Measurements from ENCODE around the gene CC2D1A.

- TF ChIP-seq CTCF (IDR thresholded peaks at IDR 0.05; ENCODE audit: low read depth, low read length, poor library complexity, severe bottlenecking) (no peak), EZH2phosphoT487 (IDR thresholded peaks at IDR 0.05; ENCODE audit: borderline replicate concordance, low read length) (no peak)
These were observed 73.7 kb downstream of the CC2D1A start for GRCh38 chr19:13979686-13980085.

Data from DOHH2 (cell line).